Stimulated activated CD4-positive, alpha-beta T cell treated with anti-CD3 and anti-CD28 coated beads, Interleukin-15, amount 100 ng/mL, for 24 hours (primary cell): ENCODE results near the gene GJE1.
A peak's percentile ranks its signal among the peaks of the same experiment; 100 is the strongest.
"Not testable (repeated sequence)": the region's sequence is repeated elsewhere in the genome, so short reads cannot be mapped to it uniquely, and the experiment has no call there.

Experiments used
- DNase-seq: peaks from one replicate; pipeline ENCODE4 v3.0.0-alpha.2; 2020

Gene GJE1, protein sequence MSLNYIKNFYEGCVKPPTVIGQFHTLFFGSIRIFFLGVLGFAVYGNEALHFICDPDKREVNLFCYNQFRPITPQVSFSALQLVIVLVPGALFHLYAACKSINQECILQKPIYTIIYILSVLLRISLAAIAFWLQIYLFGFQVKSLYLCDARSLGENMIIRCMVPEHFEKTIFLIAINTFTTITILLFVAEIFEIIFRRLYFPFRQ

DNA sequence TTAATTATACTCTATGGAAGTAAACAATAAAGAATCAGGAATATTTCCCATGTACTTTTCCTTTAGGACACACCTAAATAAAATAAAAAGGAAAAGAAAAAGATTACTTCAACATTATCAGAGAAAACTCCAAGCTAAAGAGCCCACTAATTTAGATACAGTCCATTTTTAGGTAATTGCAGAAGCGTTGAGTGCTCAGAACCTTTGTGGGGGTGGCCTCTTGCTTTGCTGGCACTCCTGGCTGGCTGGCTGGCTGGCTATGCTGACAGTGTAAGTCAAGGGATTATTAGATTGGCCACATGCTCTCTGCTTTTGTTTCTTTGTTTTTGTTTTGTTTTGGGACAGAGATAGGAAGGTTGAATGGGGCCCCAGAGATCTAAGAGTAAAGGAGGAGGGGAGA is at the start of gene GJE1:
Gene GJE1, plus strand, starts transcription at position 301 of the 400 bp plus-strand sequence. CDS start 234 bp downstream, outside the sequence.
- DNase-seq: no peak

DNA sequence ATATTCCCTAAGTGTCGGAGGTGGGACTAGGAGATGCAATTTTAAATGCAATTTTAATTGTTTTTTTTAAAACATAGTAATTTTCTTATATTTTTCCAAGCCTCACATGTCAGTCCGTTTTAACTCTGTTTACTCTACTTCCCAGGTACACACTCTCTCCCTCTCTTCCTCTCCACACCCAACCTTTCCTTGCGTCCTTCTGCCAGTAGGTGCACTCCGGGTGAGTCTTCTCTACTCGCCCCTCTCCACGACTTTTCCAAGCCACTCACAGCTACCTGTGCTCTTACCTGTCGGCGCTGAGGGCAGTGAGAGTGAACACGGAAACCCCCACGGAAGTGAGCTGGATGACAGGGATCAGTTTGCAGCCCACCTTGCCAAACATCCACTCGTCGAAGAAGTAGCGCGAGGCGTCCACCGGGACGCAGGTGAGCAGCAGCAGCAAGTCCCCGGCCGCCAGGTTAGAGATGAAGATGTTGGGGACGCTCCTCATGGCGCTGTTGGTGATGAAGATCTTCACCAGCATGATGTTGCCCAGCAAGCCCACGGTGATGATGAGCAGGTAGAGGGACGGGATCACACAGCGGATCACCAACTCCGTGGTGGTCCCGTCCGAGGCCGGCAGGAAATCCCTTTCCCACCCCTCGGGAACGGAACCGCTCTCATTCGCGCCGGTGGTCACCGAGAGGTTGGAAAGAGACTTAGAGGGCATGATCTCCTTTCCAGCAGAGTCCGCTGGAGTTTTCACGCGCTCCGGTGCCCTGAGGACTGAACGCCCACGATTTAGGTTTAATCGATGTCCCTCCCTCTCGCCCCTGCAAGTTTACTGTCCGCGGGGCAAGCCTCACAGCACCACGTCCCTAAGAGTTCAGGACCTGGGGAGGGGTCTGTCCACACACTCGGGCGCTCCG is 44.5 kb upstream of the GJE1 start:
- no peak for DNase-seq

DNA sequence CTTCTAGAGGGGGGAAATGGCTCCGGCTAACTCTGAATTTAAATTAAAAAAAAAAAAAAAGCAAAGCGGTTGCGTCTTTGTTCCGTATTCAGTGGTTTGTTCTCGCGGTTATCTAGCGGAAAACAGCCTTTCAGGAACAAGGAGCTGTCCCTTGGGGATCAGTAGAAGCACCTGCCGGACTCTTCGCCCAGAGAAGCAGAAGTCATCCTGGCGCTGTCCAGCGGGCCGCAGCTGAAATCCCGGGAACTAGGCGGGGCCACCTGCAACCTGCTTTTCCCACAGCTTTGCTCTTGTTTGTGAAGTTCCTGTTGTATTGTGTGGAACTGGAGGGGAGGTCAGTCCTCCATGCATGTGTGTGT is 43.9 kb upstream of the GJE1 start:
- DNase-seq: no peak

DNA sequence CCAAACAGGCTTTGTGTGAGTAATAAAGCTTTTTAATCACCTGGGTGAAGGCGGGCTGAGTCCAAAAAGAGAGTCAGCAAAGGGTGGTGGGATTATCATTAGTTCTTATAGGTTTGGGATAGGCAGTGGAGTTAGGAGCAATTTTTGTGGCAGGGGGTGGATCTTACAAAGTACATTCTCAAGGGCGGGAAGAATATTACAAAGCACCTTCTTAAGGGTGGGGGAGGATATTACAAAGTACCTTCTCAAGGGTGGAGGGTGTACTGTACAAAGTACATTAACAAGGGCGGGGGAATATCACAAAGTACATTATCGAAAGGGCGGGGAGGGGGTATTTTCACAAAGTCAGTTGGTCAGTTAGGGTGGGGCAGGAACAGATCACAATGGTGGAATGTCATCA is 27.9 kb upstream of the GJE1 start:
- not testable (repeated sequence) for DNase-seq

DNA sequence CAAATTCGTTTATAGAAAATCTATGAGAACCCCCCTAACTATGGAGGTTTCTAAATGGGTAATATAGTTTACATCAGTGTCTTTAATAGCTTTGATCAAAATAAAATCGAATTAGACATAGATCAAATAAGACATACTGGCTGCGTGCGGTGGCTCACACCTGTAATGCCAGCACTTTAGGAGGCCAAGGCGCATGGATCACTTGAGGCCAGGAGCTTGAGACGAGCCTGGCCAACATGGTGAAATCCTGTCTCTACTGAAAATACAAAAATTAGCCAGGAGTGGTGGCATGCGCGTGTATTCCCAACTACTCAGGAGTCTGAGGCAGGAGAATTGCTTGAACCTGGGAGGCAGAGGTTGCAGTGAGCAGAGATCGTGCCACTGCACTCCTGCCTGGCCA is 21.9 kb upstream of the GJE1 start:
- not testable (repeated sequence) for DNase-seq

DNA sequence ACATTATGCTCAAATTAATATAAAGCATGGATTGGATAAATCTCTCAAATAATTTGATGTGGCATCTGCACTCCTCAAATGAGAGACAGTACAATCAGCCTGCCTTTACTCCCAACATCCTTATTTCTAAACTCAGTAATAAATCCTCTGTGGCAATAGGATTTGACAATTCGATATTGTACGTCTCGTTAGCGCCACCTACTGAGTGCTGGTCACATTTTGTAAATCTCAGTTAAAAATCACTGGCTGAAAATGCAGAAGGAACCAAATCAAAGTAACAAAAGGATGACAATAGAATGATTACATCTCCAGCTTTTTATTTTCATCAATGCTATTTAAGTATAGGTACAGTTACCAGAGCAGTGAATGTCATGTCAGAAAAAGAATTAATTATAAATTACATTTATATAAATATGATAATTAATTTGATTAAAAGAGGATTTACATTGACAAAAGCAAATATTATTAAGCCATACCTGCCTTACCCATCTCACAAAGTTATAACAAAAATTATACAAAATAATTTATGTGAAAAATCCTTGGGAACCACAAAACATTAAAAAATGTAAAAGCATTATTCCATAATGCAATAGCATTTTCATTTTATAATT is 20.2 kb upstream of the GJE1 start:
- peak; percentile 84 for DNase-seq

DNA sequence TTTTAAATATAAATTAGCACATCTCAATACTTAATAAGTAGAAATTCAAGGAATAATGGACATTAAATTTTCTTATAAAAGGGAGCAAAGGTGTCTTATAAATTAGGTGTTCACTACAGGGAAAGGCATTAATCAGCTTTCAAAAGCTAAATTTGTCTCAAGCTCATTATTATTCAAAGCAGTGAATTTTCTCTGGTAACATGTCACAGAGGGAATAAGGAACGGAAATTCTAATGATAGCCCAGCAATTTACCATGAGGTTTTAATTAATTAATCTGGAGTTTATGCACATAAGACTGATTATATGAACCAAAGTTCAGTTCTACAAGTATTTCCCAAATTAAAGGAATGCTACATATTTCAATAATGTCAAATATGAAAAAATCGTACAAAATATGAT is 15.4 kb upstream of the GJE1 start:
- DNase-seq: no peak

DNA sequence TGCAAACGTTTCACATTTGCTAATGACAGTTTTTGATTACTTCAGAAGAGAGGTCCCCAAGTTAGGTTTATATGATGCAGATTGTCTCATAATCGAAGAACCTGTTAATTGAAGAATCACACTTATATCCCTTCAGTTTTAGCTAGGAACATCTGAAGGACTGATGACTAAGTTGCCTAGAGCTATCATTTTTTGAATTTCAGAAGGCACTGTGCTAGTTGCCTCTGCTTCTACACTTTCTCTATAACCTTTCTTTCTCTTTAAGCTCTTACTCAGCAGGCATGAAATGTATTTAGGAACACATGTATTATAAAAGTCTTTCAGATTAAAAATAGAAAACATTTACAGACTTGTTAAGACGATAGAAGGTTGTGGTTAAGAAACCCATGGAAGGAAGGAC is 14.4 kb upstream of the GJE1 start:
- DNase-seq: no peak

DNA sequence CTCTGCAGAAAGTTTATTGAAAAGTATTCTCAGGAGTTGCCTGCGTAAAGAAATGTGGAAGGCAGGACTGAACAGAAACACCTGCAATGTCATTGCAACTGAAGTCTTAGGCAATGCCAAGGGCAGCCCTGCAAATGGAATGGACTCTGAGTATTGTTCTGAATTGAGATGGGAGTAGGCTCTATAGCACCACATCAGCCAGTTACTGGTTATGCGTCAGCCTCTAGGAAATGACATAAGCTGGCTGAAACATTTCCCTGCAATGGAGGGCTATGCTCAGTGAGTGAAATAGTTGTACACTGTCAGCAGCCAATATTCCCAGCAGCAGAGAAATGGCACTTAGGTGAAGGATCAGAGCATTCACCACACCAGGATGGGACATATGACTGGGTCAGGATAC is 13.8 kb upstream of the GJE1 start:
- DNase-seq: no peak

DNA sequence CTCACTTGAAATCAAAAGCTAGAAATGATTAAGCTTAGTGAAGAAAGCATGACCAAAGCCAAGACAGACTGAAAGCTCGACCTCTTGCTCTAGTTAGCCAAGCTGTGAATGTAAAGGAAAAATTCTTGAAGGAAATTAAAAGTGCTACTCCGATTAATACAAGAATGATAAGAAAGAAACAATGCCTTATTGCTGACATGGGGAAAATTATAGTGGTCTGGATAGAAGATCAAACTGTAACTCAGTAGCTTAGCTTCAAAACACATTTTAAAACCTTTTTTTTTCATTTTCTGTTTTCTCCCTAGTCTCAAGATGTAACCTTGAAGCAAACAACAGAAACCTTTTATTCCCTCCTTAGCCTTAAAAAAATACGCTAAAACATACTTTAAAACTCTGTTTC is 11.4 kb upstream of the GJE1 start:
- no peak for DNase-seq

DNA sequence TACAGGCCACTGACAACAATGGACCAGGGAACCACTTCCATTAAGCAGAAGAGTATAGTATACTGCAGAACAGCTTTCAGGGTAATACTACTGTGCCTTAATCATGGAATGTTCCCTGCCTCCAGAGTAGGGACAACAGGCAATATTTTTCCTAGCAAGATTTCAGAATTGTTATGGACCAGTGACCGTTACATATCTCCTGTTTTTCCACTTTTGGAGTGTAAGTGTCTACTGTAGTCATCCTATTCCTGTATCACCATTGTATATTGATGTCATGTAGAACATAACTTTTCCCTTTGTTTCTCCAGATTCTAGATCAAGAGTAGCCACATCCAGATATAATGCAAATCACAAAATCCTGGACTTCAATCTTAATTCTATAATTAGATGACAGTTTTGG is 1.9 kb upstream of the GJE1 start:
- DNase-seq: no peak

DNA sequence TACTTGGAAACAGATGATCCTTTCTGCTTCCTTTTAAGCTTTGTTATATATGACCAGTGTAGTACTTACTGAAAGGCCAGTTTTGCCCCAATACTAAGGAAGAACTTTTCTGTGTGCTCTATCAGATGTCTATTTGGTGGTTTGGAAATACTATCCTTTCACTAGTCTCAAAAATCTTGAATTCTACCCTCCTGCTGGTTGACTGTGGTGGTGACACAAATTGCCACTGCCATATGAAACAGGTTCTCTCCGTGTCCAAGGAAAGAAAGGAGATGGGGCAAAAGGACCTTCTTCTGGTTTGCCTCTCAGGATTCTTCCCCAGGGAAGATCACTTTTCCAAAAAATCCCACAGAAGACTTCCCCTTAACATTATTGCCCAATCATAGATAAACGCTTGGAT is 6.2 kb downstream of the GJE1 start:
- DNase-seq: no peak

DNA sequence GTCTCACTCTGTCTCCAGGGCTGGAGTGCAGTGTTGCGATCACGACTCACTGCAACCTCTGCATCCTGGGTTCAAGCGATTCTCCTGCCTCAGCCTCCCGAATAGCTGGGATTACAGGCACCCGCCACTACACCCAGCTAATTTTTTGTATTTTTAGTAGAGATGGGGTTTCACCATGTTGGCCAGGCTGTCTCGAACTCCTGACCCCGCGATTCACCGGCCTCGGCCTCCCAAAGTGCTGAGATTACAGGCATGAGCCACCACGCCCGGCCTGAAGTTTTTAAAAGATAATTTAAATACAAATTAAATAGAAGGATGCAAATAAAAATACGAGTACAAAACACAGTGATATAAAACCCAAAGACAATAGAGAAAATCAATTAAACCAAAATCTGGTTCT is 8.8 kb downstream of the GJE1 start:
- DNase-seq: not testable (repeated sequence)

DNA sequence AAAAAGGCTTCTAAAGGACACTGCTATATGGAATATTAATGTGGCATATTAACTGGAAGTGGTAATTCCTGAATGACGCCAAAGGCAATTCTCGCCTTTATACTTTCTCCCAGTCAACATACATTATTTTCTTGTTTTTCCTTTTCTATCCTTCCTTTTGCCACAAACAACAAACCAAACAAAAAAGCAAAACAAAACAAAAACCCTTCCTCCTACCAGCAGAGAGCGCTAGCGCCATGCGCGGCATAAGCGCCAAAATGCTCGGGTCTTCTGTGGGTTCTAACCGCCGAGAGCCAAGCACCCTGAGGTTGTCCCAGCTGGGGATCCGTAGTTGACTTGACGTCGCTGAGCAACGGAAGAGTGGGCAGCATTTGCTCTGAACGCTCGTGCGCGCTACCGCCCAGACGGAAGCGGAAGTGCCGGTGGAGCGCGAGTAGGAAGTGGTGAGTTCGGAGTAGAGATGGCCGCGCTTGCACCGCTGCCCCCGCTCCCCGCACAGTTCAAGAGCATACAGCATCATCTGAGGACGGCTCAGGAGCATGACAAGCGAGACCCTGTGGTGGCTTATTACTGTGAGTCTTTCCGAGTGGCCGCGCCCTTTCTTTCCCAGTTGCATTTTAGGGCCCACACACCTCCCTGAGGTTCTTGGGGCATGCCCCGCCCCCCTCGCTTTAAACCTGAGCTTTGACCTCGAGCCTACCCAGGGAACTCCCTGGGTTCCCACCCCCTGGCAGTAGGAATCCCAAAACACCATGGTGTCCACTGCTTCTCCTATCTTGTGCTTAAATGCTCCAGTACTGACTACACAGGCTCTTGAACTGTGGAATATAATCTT is 14.3 kb downstream of the GJE1 start, which contains the start of the genes NMBR and VTA1:
Gene NMBR, minus strand, starts transcription at position 295 of the 835 bp plus-strand sequence. CDS start 58,464 bp downstream, outside the sequence.
Gene VTA1, plus strand, starts transcription at position 436 of the 835 bp plus-strand sequence. Its CDS starts 25 bp downstream, at position 461.
- DNase-seq: peak; percentile 97

DNA sequence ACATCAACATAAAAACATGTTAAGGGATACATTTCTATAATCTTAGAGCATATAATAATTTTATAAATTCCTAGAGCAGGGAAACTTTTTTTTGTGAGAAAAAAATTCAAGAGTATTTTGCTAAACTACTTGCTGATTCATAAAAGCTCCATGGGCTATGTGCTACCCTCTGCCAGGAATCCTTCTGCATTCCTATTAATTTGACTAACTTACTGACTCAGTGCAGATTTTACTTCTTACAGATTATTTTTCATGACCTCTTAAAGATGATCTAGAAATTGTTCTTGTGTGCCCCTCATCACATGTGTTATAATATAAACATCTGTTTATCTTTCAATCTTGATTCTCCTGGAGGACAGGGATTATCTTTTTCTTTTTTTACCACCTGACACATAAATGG is 20.0 kb downstream of the GJE1 start:
- no peak for DNase-seq

DNA sequence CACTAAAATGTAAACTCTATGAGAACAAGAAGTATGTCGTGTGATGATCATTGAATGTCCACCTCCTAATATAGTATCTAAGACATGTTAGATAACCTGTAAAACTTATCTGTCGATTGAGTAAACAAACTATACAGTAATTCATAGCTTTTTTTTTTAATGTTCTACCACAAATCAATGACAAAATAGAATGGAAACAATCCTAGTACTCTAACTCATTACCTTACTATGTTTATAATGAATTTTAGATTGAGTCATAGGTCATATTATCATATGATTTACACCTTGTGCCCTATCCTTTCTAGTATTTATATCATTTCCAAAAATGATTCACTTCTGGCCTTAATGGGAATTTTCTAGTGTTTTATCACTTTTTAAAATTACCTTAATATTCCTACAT is 20.5 kb downstream of the GJE1 start:
- no peak for DNase-seq

DNA sequence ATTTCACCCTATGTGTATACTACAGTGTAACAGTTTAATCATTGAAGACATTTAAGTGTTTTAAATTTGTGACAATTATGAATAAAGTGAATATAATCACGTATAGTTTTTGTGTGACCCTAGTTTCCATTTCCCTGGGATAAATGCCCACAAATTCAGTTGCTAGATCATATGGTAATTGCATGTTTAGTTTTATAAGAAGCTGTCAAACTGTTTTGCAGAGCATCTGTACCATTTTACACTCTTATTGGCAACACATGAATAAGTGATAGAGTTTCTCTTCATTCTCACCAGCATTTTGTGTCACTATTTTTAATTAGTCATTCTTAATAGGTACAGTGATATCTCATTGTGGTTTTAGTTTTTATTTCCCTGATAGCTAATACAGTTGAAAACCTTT is 21.6 kb downstream of the GJE1 start:
- DNase-seq: no peak

DNA sequence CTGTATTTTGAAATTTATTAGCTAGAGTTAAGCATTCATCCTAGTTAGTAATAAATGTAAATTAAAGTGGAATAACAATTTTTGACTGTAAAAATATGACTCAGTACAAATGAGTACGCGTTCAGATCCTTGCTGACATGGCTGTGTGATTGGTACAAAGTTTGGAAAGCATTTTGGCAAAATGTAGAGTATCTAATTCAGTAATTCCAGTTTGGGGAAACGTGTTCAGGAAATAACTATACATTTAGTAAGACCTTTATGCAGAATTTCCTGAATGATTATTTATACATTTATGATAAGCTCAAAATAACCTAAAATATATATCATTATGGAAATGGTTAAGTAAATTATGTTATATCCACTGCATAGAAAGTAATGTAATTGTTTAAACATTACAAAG is 22.4 kb downstream of the GJE1 start:
- DNase-seq: no peak

DNA sequence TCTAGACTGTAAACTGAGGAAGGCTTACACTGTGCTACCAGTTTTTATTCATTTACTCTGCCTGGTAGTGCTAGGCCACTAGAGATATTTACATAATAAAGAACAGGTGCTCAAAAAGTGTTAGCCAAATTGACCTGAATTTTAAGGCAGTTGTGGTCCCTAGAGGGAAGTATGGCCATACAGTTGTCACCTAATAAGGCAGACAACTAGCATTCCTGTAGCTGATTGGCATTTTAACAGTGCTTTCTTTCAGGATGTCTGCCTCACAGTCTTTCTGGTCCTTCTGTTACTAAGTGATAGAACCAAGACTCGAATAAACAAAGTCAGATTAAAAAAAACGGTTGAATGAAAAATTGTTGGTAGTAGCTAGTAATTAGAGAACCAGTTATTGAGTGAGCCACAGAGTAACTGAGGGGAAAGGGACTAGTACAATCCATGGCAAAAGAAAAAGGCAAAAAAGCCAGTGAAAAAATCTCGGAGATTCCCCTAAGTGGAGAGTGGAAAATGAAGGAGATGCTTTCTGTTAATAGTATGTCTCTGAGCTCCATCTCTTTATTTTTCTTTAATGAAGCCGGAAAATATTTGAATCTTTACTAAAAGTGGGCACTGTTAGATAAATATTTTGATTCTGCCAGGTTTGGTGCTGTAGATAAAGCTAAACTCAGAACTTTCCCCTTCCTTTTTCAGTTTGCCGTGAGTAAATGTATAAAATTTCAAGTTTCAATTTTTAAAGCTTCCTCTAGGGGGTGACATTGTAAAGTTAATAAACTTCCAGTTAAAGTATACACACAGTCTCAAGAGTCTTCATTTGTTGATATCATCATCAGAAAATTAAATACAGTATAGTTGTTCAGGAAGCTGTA is 23.4 kb downstream of the GJE1 start:
- DNase-seq: no peak

DNA sequence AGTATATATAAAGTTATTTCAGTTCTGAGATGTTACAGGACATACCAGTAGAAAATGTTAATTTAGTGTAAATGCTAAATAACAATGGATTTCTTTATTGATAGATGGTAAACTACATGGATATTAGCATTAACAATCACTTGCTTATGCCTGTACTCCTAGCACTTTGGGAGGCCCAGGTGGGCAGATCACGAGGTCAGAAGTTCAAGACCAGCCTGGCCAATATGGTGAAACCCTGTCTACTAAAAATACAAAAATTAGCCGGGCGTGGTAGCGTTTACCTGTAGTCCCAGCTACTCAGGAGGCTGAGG is 24.0 kb downstream of the GJE1 start:
- not testable (repeated sequence) for DNase-seq

DNA sequence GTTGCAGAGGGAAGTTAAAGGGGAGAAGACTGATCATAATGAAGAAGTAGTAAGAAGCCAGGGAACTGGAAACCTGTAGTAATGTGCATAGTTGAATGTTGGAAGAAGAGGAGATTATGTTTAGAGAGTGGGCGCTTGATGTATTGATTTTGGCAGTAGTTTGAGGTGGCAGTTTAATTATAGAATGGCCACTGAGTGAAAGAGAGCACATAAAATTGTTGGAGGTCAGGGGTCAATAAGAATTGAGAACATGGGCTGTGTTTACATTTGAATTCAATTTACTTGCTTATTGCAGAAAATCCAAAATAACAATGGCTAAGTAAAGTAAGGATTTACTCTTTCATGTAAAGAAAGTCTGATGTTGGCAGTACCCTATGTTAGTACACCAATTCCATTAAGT is 30.1 kb downstream of the GJE1 start:
- DNase-seq: no peak

DNA sequence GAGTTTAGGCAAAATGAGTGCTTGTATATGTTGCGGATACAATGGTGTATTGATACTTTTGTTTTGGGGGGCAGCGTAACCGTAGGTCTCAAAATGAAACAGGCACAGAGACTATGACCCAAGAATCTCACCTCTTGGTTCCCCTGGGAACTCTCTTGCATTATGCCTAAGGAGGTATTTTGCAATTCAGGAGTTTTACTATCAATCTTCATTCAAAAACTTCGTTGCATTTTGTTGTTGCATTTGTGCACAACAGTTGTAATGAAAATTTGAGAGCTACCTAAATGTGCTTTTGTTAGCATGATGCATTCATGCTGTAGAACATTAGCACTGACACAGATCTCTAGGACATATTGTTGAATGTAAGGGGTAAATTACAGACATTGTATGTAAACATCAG is 32.5 kb downstream of the GJE1 start:
- no peak for DNase-seq
